SIG-M5 treated with dmso at 0.1 percent for 504 hours (cell line): ENCODE measurements around the gene UBE2J2.
"Not testable (repeated sequence)": the region's sequence is repeated elsewhere in the genome, so short reads cannot be mapped to it uniquely, and the experiment has no call there.

Experiments used
- DNase-seq: peaks from one replicate; lab custom pipeline; 2025; ENCODE audit not compliant: unreplicated experiment; lab: John Stamatoyannopoulos, UW

The UBE2J2 gene

DNA sequence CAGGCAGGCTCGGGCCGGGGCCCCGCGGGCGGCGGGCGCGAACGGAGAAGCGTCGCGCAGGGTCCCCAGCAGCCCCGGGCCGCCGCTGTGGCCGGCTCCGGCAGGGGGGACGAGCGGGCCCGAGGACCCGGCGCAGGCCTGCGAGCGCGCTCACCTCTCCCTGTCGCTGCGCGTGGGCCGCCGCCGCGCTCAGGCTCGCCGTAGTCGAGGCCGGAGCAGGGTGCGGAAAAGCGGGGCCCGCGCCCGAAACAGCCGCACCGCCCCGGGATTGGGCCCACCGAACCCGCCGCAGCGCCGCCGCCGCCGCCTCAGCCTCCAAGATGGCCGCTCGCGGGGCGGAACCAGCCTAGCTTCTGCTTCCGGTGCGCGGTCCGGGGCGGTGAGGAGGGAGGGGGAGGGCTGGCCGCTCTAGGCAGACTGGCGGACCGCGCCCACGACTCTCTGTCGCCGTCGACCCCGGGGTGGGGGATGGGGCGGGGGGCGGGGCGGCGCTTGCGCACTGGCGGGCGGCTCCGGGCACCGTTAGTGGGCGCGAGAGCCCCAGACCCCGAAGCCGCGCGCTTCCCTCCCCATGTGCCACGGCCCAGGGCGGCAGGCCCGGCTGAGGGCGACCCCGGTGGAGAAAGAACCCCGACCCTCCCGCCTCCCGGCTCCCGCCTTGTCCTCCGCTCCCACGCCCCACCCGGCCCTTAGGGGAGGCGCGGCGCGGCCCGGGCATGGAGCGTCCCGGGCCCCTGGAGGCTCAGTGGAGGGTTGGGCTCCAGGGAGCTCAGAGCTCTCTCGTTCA lies at the start of gene UBE2J2:
Gene UBE2J2 (minus strand): TSS at position 343 of the 787 bp plus-strand sequence. CDS start 5,862 bp downstream, outside the sequence.
- peak; percentile 86 for DNase-seq

DNA sequence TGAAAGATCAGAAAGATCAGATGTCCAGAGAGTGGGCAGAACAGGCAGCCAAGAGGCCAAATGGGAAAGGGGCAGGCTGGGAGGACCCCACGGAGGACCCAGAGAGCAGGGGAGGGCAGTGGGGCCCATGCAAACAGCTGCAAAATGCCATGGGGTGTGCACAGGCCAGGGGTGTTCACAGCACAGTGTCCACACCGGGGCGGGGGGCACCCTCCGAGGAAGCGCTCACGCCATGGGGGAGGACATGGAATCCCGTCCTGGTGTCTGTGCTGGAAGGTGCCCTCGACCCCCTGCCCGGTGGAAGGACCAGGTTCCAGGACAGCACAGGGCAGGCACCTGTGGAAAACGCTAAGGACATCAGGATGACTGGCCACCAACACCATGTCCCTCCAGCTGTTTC lies 49.3 kb upstream of the UBE2J2 start:
- no peak for DNase-seq

DNA sequence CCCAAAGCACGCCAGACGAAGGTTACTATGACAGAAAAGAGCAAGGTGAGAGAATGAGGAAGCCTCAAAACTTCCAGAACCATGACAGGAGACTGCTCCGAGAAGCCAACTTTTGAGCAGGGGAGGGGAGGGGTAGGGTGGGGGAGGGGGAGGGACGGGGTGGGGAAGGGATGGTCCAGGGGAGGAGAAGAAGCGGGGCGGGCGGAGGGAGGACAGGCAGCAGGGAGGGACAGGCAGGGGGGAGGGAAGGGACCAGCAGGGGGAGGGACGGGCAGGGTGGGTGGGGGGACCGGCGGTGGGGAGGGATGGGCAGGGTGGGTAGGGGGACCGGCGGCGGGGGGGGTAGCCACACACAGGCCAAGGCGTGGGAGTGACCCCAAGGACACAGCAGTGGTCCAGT lies 48.8 kb upstream of the UBE2J2 start:
- DNase-seq = no peak

- no peak for DNase-seq
These were observed 47.8 kb upstream of the UBE2J2 start for GRCh38 chr1:1321477-1321876.

- no peak for DNase-seq
These were observed 47.2 kb upstream of the UBE2J2 start for GRCh38 chr1:1320666-1321448.

GRCh38 chr1:1319646-1319941 lies 45.9 kb upstream of the UBE2J2 start:
- DNase-seq = no peak

DNA sequence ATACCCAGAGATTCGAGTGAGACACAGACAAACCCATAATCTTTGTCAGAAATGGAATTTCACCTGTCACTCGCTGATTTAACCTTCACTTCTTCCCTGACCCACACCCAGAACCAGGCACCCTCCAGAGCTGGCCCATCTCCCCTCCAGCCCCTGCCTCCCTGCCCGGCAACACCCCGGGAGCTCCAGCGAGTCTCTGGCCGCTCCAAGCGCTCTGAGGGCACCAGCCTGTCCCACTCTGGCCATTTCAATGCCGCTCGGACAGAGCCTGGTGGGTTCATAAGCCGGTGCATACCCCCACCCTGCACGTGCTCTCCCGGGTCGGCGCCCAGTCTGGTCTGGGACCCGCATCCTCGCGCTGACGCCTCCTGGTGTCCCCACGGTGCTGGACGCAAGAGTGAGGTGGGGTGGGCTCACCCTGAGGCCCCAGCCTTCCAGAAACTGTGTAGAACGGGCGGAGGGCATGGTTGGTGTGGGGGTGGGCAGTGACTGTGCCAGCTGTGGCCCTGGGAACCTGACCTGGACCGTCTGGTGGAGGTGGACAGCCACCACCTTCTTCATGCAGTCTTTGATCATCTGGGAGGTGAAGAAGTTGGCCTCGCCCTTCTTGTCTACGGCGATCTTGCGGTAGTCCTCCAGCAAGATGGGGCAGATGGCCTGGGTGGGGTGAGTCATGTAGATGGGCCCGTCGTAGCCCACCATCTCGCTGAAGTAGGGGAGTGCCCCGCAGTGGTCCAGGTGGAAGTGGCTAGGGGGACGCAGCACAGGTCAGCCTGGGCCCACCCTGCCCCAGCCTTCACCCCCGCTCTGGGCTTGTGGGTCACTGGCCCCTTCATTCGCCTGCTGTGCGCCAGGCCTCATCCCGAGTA lies 45.4 kb upstream of the UBE2J2 start:
- no peak for DNase-seq

DNA sequence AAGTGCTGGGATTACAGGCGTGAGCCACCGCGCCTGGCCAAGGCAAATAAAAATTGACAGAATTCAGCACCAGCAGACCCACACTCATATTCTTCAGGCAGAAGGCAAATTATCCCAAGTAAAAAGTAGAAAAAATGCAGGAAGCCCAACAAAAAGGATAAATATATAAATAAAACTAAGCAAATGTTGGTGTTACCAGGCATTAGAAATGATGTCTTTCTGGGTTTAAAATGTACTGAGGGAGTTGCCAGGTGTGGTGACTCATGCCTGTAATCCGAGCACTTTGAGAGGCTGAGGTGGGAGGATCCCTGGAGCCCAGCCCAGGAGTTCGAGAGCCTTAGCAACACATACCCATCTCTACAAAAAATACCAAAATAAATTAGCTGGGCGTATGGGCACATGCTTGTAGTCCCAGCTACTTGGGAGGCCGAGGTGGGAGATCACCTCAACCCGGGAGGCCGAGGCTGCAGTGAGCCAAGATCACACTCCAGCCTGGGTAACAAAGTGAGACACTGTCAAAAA lies 44.5 kb upstream of the UBE2J2 start:
- peak; percentile 17 for DNase-seq

GRCh38 chr1:1317420-1317819 lies 43.8 kb upstream of the UBE2J2 start:
- no peak for DNase-seq

GRCh38 chr1:1316199-1316598 lies 42.5 kb upstream of the UBE2J2 start:
- DNase-seq = not testable (repeated sequence)

- DNase-seq = no peak
These were observed 41.8 kb upstream of the UBE2J2 start for GRCh38 chr1:1315435-1315954.

- DNase-seq = no peak
These were observed 41.2 kb upstream of the UBE2J2 start for GRCh38 chr1:1314678-1315335.

- no peak for DNase-seq
These were observed 40.6 kb upstream of the UBE2J2 start for GRCh38 chr1:1314237-1314586.

DNA sequence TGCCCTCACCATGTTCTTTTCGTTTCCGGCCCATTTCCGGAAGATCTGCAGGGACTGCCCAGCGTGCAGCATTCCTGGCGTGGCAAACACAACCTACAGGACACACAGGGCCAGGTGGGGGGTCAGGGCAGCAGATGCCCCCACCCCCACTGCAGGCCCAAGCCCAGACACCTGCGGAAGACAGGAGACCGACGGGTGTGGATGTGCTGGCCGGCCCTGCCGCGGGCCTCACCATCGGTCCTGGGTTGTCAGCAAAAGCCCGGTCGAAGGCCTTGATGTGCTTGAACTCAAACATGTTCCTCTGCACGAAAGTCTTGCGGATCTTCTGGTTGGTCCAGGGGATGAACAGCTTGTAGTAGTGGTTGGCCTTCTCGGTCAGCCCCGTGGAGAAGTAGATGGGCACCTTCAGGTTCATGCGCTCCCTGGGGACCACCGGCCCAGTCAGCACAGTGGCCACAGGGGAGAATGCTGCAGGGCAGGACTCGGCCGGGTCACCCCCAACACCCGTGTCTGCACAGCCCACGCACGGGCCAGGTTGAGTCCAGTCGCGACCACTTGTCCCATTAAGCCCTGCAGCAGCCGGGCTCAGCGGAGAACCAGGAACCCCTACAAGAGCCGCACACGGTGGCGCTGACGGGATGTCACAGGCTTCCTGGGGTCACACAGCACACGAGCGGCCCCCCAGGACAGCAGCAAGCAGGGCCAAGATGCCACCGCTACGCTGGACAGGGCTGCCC lies 40.0 kb upstream of the UBE2J2 start:
- DNase-seq = no peak

DNA sequence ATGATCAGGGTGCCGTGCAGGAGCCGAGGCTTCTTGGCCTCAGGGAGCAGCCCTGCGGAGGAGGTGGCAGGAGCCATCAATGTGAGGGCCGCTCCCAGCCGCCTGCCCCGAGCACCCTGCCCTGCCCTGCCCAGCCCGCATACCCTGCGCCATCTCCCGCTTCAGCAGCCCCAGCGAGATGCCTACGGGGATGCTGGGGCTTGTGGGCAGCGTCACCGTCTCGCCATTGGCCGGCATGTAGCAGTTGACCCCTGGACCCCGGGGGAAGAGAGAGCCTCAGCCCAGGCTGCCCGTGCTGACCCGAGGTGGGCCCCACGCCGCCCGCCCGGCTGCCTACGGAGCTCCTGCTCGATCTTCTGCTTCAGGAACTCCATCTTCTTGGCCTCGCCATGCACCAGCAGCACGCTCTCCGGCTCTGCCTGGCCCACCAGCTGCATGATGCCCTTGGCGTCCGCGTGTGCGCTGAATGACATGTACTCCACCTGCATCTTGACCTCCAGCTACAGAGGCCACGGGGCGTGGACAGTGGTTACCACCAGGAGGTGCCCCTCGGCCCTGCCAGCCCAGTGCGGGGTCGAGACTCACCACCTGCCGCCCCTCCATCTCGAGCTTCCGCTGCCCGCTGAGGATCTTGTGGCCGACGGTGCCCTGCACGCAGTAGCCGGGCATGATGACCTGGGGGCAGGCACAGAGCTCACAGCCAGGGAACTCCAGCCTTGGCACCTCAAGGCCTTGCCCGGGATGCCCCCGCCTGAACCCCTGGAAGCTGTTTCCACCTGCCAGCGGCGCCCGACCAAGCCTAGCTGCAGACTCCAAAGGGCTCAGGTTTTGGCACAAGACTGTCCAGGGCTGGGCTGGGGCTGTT lies 39.0 kb upstream of the UBE2J2 start:
- DNase-seq = no peak

DNA sequence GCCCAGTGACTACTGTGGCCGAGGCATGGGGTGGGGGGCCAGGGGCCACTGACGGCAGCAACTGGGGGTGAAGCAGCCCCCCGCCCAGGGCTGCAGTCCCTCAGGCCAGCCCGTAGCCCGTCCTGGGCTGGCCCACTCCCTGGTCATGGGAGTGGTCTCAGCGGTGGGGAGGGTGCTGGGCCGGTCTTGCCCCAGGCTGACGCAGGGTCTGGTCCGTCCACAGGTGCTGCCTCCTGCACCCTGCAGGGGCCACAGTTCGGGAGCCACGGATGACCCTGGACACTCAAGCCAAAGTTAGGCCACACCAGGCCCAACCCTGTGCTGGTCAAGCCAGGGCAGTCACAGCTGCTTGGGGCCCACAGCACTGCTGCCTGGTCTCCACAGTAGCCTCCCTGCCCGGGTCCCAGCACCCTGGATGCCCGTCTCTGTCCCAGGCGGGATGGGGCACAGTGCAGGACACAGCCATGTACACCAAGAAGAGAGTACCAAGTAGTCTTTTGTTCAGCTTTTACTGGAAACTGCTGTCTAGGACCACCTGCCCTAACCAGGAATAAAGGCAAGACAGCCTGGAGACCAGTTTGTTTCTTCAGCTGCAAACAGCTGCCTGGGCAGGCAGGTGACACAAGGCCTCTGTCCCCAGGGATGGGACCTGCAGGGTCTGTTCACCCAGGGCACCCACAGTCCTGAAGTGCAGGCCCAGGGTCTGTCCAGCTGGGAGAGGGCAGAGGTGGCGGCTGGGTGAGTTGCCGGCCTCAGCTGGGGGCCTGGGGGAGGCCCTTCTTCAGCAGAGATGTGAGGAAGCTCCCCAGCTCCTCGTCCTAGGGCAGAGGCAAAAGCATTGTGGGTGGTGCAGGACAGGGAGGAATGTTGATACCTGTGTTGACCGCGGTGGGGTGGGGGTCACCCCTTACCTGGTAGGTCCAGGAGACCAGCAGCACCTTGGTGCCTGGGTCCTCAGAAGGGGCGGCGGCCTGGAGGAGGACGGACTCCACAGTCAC lies 37.8 kb upstream of the UBE2J2 start:
- DNase-seq = no peak

GRCh38 chr1:1310476-1311053 lies 36.9 kb upstream of the UBE2J2 start:
- no peak for DNase-seq

DNA sequence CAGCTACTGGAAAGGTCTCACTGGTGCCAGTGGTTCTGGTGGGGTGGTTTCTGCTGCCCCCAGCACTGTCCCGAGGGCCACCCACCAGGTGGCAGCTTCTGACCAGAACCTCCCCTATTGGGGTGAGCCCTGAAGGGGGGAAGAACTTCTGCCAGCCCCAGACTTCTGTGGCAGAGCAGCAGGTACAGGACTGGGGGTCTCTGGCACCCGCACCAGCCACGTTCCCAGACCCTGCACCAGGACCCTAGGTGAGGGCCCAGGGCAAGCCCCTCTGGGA lies 36.4 kb upstream of the UBE2J2 start:
- no peak for DNase-seq
